GM12892 (cell line): ENCODE measurements around the gene GPR152.

Source experiments
- POLR2A ChIP-seq: IDR thresholded peaks from 2 replicates; pipeline ENCODE4 v1.6.1; 2011; ENCODE audit warnings: low read depth, low read length, control low read depth
- POLR2AphosphoS5 ChIP-seq: IDR thresholded peaks from 2 replicates; pipeline ENCODE4 v1.6.1; 2011; ENCODE audit warnings: low read depth, low read length, control low read depth
- TAF1 ChIP-seq: IDR thresholded peaks from 2 replicates; pipeline ENCODE4 v1.6.1; 2011; ENCODE audit warnings: low read depth, mild to moderate bottlenecking, control low read depth, low read length, borderline replicate concordance

DNA sequence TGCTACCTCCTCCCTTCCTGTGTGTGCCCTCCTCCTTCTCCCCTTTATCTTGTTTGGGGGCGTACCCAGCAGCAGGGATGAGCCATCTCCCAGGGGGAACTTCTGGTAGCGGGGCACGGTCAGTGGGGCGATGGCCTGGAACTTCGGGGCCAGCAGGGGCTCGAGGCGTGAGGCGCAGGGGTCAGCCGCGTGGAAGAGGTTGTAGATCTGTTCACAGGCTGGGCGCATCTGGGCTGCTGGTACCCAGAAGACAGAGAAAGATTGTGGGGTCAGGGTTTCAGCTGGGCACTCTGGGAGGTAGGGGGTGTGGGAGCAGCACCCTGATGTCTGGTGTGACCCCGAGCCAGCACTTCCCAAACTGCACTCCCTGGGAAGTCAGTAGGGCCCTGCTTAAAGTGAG, 43.6 kb upstream of the GPR152 start:
- no peak for TF ChIP-seq POLR2A
- no peak for TF ChIP-seq POLR2AphosphoS5
- no peak for TF ChIP-seq TAF1
